ENCODE measurements around the gene NACC2.

The NACC2 gene

DNA sequence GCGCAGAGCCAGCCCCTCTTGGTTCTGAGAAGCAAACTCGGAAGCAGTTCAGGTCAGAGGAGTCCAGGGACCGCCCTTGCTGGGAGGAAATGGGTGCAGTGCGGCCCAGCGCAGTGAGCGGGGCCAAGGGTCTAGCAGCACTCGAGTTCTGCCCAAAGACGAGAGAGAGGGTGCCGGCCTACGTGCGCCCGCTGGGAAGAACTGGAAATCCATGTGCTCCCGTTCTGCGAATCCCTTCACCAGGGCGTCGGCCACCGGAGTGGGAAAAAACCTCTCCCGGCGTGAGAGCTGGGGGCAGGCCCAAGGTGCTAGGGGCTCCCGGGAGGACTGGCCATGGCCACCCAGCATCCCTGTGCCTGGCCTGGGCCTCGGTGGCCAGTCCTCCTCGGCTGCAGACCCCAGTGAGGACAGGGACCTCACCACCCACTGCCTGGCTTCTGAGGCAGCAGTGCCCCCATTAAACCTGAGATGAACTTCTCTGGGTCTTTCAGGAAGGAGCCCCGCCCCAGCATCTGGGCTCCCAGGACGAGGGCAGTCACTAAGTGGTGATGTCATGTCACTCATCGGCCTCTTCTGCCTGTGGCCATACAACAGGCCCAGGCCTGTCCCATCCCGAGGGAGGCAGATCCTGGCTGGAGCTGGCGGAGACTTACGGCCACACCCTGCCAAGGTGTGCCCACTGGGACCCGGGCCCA, 13.0 kb upstream of the NACC2 start:
- H3K23ac ChIP-seq (ENCODE audit: low read depth, low read length, poor library complexity), result peak overlapping the region; percentile 73
- H3K4me1 ChIP-seq (ENCODE audit: control insufficient read depth in 2 of 2, insufficient read depth in 1 of 2, low read depth in 1 of 2, low read length in 2 of 2), result peaks cover 29 to 58% of the 10 kb centered on the region in 2 donors
- H2AFZ ChIP-seq (ENCODE audit: low read length), result peak overlapping the region; percentile 7
- peaks cover 7% of the 10 kb centered on the region for H3K79me1 ChIP-seq (ENCODE audit: low read depth, low read length)
- no peak overlapping the region for H3K4me3 ChIP-seq (ENCODE audit: low read length in 2 of 2)
- DNase-seq (ENCODE audit: low spot score), result no peak
- no peaks in the 10 kb centered on the region for H3K36me3 ChIP-seq (replicated peaks in 1 of 2; ENCODE audit: control insufficient read depth in 2 of 2, insufficient read depth in 2 of 2, low read length in 2 of 2)
- H4K8ac ChIP-seq (ENCODE audit: low read depth, low read length), result no peak overlapping the region
- WGBS, 2 donors (ENCODE audit: extremely low coverage in 2 of 2, insufficient read length in 2 of 2, insufficient replicate concordance in 1 of 2), result no CpG with 5 or more reads among the region's 29 CpGs
- peak overlapping the region; percentile 78 for H3K18ac ChIP-seq (ENCODE audit: low read length)
- H2AK5ac ChIP-seq (ENCODE audit: low read depth, low read length), result peak overlapping the region; percentile 93
- H2BK5ac ChIP-seq (ENCODE audit: low read length), result peak overlapping the region; percentile 97
- H3K27ac ChIP-seq (replicated peaks; ENCODE audit: low read length), result peak overlapping the region; percentile 38
- peak overlapping the region; percentile 98 for H2BK15ac ChIP-seq (ENCODE audit: low read length)
- no peaks in the 10 kb centered on the region for H3K9me3 ChIP-seq (replicated peaks in 1 of 2; ENCODE audit: control insufficient read depth in 2 of 2, insufficient read depth in 1 of 2, low read depth in 1 of 2, low read length in 2 of 2)
- no peak overlapping the region for H3K9ac ChIP-seq (ENCODE audit: low read depth, low read length, poor library complexity)
- peak overlapping the region; percentile 85 for H4K91ac ChIP-seq (ENCODE audit: low read depth, low read length, poor library complexity)
- H3K27me3 ChIP-seq (ENCODE audit: control insufficient read depth in 3 of 3, insufficient read depth in 3 of 3, low read depth in 1 of 3, low read length in 3 of 3), result peaks cover 0 to 14% (median 0%) of the 10 kb centered on the region in 3 experiments
- H3K4me2 ChIP-seq (ENCODE audit: insufficient read depth, low read length, poor library complexity, severe bottlenecking), result no peak overlapping the region
- H3K4ac ChIP-seq (ENCODE audit: low read length), result peak overlapping the region; percentile 26
- H2BK12ac ChIP-seq (ENCODE audit: low read length), result peak overlapping the region; percentile 84
- H2BK120ac ChIP-seq (ENCODE audit: low read depth, low read length), result peak overlapping the region; percentile 61
- H3K14ac ChIP-seq (ENCODE audit: low read length), result peak overlapping the region; percentile 94

- Histone ChIP-seq H3K36me3 (replicated peaks in 1 of 2; ENCODE audit: control insufficient read depth in 2 of 2, insufficient read depth in 2 of 2, low read length in 2 of 2) (no peaks in the 10 kb centered on the region), H4K91ac (ENCODE audit: low read depth, low read length, poor library complexity) (peak overlapping the region; percentile 94), H3K4me1 (ENCODE audit: control insufficient read depth in 2 of 2, insufficient read depth in 1 of 2, low read depth in 1 of 2, low read length in 2 of 2) (peaks cover 29 to 58% of the 10 kb centered on the region in 2 donors), H3K27me3 (ENCODE audit: control insufficient read depth in 3 of 3, insufficient read depth in 3 of 3, low read depth in 1 of 3, low read length in 3 of 3) (peaks cover 0 to 14% (median 0%) of the 10 kb centered on the region in 3 experiments), H3K23ac (ENCODE audit: low read depth, low read length, poor library complexity) (peak overlapping the region; percentile 93), H3K27ac (replicated peaks; ENCODE audit: low read length) (no peak overlapping the region), H2BK5ac (ENCODE audit: low read length) (peak overlapping the region; percentile 97), H2BK12ac (ENCODE audit: low read length) (no peak overlapping the region), H3K79me1 (ENCODE audit: low read depth, low read length) (peaks cover 7% of the 10 kb centered on the region), H2AFZ (ENCODE audit: low read length) (peak overlapping the region; percentile 35), H3K4me3 (ENCODE audit: low read length in 2 of 2) (no peak overlapping the region), H2BK120ac (ENCODE audit: low read depth, low read length) (no peak overlapping the region), H4K8ac (ENCODE audit: low read depth, low read length) (no peak overlapping the region), H3K4me2 (ENCODE audit: insufficient read depth, low read length, poor library complexity, severe bottlenecking) (no peak overlapping the region), H3K4ac (ENCODE audit: low read length) (peak overlapping the region; percentile 98), H3K9ac (ENCODE audit: low read depth, low read length, poor library complexity) (peak overlapping the region; percentile 60), H2AK5ac (ENCODE audit: low read depth, low read length) (peak overlapping the region; percentile 98), H3K14ac (ENCODE audit: low read length) (peak overlapping the region; percentile 94), H3K9me3 (replicated peaks in 1 of 2; ENCODE audit: control insufficient read depth in 2 of 2, insufficient read depth in 1 of 2, low read depth in 1 of 2, low read length in 2 of 2) (no peaks in the 10 kb centered on the region), H2BK15ac (ENCODE audit: low read length) (peak overlapping the region; percentile 96), H3K18ac (ENCODE audit: low read length) (peak overlapping the region; percentile 90)
- DNase-seq (ENCODE audit: low spot score), result no peak
- no CpG with 5 or more reads among the region's 29 CpGs for WGBS, 2 donors (ENCODE audit: extremely low coverage in 2 of 2, insufficient read length in 2 of 2, insufficient replicate concordance in 1 of 2)
These were observed 12.3 kb upstream of the NACC2 start for GRCh38 chr9:136107155-136107952.

- peak overlapping the region; percentile 39 for H3K4ac ChIP-seq (ENCODE audit: low read length)
- peak overlapping the region; percentile 89 for H2AK5ac ChIP-seq (ENCODE audit: low read depth, low read length)
- peak overlapping the region; percentile 93 for H2BK12ac ChIP-seq (ENCODE audit: low read length)
- no CpG with 5 or more reads among the region's 17 CpGs for WGBS, 2 donors (ENCODE audit: extremely low coverage in 2 of 2, insufficient read length in 2 of 2, insufficient replicate concordance in 1 of 2)
- peak overlapping the region; percentile 62 for H3K18ac ChIP-seq (ENCODE audit: low read length)
- H3K79me1 ChIP-seq (ENCODE audit: low read depth, low read length), result peaks cover 6% of the 10 kb centered on the region
- H3K4me1 ChIP-seq (ENCODE audit: control insufficient read depth in 2 of 2, insufficient read depth in 1 of 2, low read depth in 1 of 2, low read length in 2 of 2), result peaks cover 28 to 56% of the 10 kb centered on the region in 2 donors
- no peak for DNase-seq (ENCODE audit: low spot score)
- no peak overlapping the region for H3K27ac ChIP-seq (replicated peaks; ENCODE audit: low read length)
- H2BK15ac ChIP-seq (ENCODE audit: low read length), result peak overlapping the region; percentile 82
- H4K91ac ChIP-seq (ENCODE audit: low read depth, low read length, poor library complexity), result peak overlapping the region; percentile 16
- no peak overlapping the region for H3K4me3 ChIP-seq (ENCODE audit: low read length in 2 of 2)
- no peak overlapping the region for H4K8ac ChIP-seq (ENCODE audit: low read depth, low read length)
- no peak overlapping the region for H2BK5ac ChIP-seq (ENCODE audit: low read length)
- H2AFZ ChIP-seq (ENCODE audit: low read length), result peak overlapping the region; percentile 69
- peak overlapping the region; percentile 53 for H3K23ac ChIP-seq (ENCODE audit: low read depth, low read length, poor library complexity)
- no peaks in the 10 kb centered on the region for H3K9me3 ChIP-seq (replicated peaks in 1 of 2; ENCODE audit: control insufficient read depth in 2 of 2, insufficient read depth in 1 of 2, low read depth in 1 of 2, low read length in 2 of 2)
- H3K14ac ChIP-seq (ENCODE audit: low read length), result no peak overlapping the region
- no peak overlapping the region for H3K9ac ChIP-seq (ENCODE audit: low read depth, low read length, poor library complexity)
- peaks cover 0 to 14% (median 0%) of the 10 kb centered on the region in 3 experiments for H3K27me3 ChIP-seq (ENCODE audit: control insufficient read depth in 3 of 3, insufficient read depth in 3 of 3, low read depth in 1 of 3, low read length in 3 of 3)
- H3K36me3 ChIP-seq (replicated peaks in 1 of 2; ENCODE audit: control insufficient read depth in 2 of 2, insufficient read depth in 2 of 2, low read length in 2 of 2), result no peaks in the 10 kb centered on the region
- no peak overlapping the region for H2BK120ac ChIP-seq (ENCODE audit: low read depth, low read length)
- no peak overlapping the region for H3K4me2 ChIP-seq (ENCODE audit: insufficient read depth, low read length, poor library complexity, severe bottlenecking)
These were observed 10.5 kb upstream of the NACC2 start for GRCh38 chr9:136105398-136106135.

Measured in neuronal stem cell (in vitro differentiated cells).